Aorta (tissue), 5 donors: Measurements from ENCODE around the gene CNNM2. TPM values are rescaled to one million over a fixed set of nuclear protein-coding genes. Genes with fewer than 3 reads are reported as not detected.

Experiments used
- ATAC-seq: fragments of 200-7000 bp; cut with Tn5 transposase; one replicate; pipeline ENCODE4 v1.9.1; 2022; ENCODE audit warnings: moderate library complexity; ENCODE audit not compliant: low FRiP score
- DNase-seq, 2 donors: peaks; one replicate each; pipeline ENCODE4 v3.0.0-alpha.2; 2020
- H3K27ac ChIP-seq, 2 donors: one replicate each; pipeline ENCODE4 v1.5.1; 2013; ENCODE audit warnings: low read length in 2 of 2, mild to moderate bottlenecking in 2 of 2, moderate library complexity in 2 of 2, control low read depth in 1 of 2, inconsistent platforms in 1 of 2, low read depth in 1 of 2
- H3K27me3 ChIP-seq, 2 donors: one replicate each; pipeline ENCODE4 v1.6.1; 2013; ENCODE audit warnings: control low read depth in 1 of 2, low read length in 1 of 2, mild to moderate bottlenecking in 1 of 2, moderate library complexity in 1 of 2; ENCODE audit not compliant: insufficient read depth in 2 of 2, control insufficient read depth in 1 of 2
- H3K36me3 ChIP-seq, 2 donors: one replicate each; pipeline ENCODE4 v1.6.1; 2013; ENCODE audit warnings: control low read depth in 1 of 2, low read length in 1 of 2, mild to moderate bottlenecking in 1 of 2; ENCODE audit not compliant: insufficient read depth in 2 of 2, control insufficient read depth in 1 of 2
- H3K4me1 ChIP-seq, 2 donors: one replicate each; pipeline ENCODE4 v1.6.1; 2013; ENCODE audit warnings: low read length in 2 of 2, control low read depth in 1 of 2, mild to moderate bottlenecking in 1 of 2, moderate library complexity in 1 of 2; ENCODE audit not compliant: insufficient read depth in 2 of 2, control insufficient read depth in 1 of 2
- H3K4me3 ChIP-seq, 2 donors: one replicate each; pipeline ENCODE4 v1.5.1; 2013; ENCODE audit warnings: low read length in 2 of 2, control low read depth in 1 of 2, mild to moderate bottlenecking in 1 of 2
- H3K9me3 ChIP-seq: one replicate; pipeline ENCODE4 v1.6.1; 2013; ENCODE audit warnings: mild to moderate bottlenecking, low read length; ENCODE audit not compliant: control insufficient read depth
- WGBS, 2 donors: extraction: QIAGEN DNeasy Blood & Tissue Kit; methylation state at CpG; one replicate each; pipeline ENCODE4 v1.1.7; 2013; 5-methylcytosine and 5-hydroxymethylcytosine counted together
- intact Hi-C, 2 donors: fragments of 100-400 bp; cut with DNase I; formaldehyde crosslinking; loops; one replicate each; pipeline versions ENCODE4 v1.14.2 to v1.15.0; 2022
- polyA plus RNA-seq, 2 donors: library from polyadenylated mRNA; stranded (reverse); fragments of 200-250 nt; gene quantifications; one replicate each; pipeline ENCODE4 v1.2.3, GENCODE V29; 2013
- total RNA-seq, 2 donors: library from RNA; stranded (reverse); fragmentation: NEBNext Ultra II Directional; extraction: Animal tissue kit (Norgen Biotek cat#: 25700); gene quantifications; one replicate each; pipeline ENCODE4 v1.2.1, GENCODE V29; 2021
- donor health status: healthy with polysubstance abuse.
- donor health status: Bipolar disorder and iron deficiency.
- donor health status: DM: no; HTN: no; CAD: no.
- donor health status: DM: no; HTN: no; CAD: no.
- donor health status: DM: yes; HTN: yes; CAD: no.

The CNNM2 gene
- total and polyA plus RNA-seq, 4 donors, result 3.0 to 30.8 (median 9.6) TPM

DNA sequence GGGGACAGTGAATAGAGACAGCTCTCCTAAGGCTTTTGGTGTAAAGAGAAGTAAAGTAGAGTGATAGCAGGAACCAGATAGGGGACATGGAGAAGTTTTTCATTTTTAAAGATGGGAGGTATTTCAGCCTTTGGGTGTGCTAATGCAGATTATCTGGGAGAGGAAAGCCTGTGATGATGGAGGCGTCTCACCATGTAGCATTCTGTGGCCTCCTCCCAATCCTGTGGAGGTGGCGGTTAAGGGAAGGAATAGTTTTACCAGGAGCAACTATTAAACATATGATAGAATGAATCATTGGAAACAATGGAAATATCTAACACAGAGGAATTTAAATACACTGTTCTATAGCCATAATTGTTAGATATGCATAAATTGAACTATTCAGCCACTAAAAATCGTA lies 101.3 kb downstream of the CNNM2 start:
- no peak for ATAC-seq

DNA sequence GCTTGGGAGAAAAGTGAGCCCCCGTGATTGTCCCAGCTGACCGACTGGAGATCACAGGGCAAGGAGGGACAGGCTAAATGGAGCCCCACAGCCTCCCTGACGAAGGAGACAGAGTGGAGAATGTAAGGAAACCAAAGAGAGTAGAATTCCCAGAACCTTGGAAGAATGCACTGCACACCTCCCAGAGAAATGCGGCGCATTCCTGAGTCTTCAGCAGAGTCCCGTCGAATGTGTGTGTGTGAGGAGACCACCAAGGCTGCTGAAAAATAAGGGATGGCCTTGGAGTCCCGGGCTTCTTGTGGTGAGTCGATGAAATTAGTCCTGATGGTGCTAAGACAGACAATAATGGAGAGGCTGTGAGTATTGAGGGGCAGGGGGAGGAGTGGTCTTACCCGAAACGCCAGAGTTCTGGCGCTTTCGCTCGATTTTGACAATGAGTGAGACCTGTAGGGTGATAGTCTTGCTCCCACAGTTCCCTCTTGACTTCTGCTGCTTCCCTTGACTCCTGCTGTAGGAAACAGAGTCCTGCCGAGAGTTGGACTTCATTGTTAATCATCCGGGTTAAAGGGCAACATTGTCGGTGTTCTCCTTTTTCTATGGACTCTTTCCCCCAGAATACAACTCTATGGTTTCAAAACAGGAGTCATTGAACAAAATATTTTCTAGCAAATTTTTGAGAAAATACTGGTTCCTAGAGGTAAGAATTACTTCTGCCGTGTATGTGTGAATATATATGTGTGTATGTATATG lies 103.2 kb downstream of the CNNM2 start:
- WGBS, 2 donors, result 76 to 84% methylated on average over 18 of the region's 18 CpGs
- intact Hi-C loops, result no loop called here

More for the DNA sequence above, 101.3 kb downstream of the CNNM2 start:
- WGBS, 2 donors, result 96 to 100% methylated on average over 3 of the region's 3 CpGs
- H3K4me1 ChIP-seq, result peaks cover 2% of the 10 kb centered on the region in 2 donors
- H3K27me3 ChIP-seq, result no peaks in the 10 kb centered on the region
- H3K9me3 ChIP-seq, result no peaks in the 10 kb centered on the region
- no peaks in the 10 kb centered on the region for H3K36me3 ChIP-seq
- H3K27ac ChIP-seq, result no peak overlapping the region
- intact Hi-C loops, result no loop called here
- no peak overlapping the region for H3K4me3 ChIP-seq
- DNase-seq, result no peak

DNA sequence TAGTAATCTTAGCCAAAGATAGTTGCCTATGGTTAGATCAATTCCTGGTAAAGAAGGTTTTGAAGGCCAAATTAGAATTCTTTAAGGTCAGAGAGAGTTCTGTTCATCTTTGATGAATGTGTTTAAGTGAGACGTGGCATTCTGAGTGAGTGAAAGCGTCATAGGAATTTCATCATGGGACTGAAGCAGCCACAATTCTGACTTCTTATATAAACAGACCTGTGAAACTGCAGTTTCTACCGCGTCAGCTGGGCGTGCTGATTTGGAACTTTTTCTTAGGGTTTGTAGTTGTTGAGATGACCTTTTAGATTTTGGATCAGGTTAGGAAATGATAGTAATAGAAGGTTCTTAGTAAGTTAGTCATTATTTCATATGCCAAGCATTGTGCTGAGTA lies 103.8 kb downstream of the CNNM2 start:
- intact Hi-C loops, result no loop called here
- no peaks in the 10 kb centered on the region for H3K36me3 ChIP-seq
- peak; percentile 44 for ATAC-seq
- no peak overlapping the region for H3K27ac ChIP-seq
- no peak overlapping the region for H3K4me3 ChIP-seq
- H3K9me3 ChIP-seq, result no peaks in the 10 kb centered on the region
- DNase-seq, result peak in 1 of 2 donors; percentile 49
- H3K27me3 ChIP-seq, result no peaks in the 10 kb centered on the region
- WGBS, 2 donors, result 9 to 14% methylated on average over 5 of the region's 5 CpGs
- H3K4me1 ChIP-seq, result peaks cover 2 to 4% of the 10 kb centered on the region in 2 donors

More for the DNA sequence above, 103.2 kb downstream of the CNNM2 start:
- Histone ChIP-seq H3K4me3 (no peak overlapping the region), H3K27me3 (no peaks in the 10 kb centered on the region), H3K9me3 (no peaks in the 10 kb centered on the region), H3K27ac (peak overlapping the region in 1 of 2 donors; percentile 15), H3K4me1 (peaks cover 2 to 4% of the 10 kb centered on the region in 2 donors), H3K36me3 (no peaks in the 10 kb centered on the region)
- DNase-seq (no peak), ATAC-seq (no peak)

DNA sequence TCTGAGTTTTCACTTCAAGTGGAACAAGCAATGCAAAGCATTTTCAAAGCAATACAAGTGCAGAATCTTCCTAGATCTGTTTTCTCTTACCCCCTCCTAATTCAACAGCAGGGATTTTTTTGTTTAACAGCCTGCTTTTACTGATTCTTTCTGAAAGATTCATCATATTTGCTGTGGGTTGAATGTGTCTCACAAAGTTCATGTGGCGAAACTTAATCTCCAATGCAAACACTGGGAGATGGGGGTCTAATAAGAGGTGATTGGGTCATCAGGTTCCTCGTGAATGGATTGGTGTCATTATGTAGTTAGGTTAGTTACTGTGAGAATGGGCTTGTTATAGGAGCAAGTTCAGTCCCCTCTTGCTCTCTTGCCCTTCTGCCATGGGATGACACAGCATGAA lies 107.6 kb downstream of the CNNM2 start:
- Histone ChIP-seq H3K27me3 (no peaks in the 10 kb centered on the region), H3K36me3 (no peaks in the 10 kb centered on the region), H3K4me3 (no peak overlapping the region), H3K27ac (no peak overlapping the region), H3K9me3 (no peaks in the 10 kb centered on the region), H3K4me1 (peaks cover 2% of the 10 kb centered on the region in 2 donors)
- 94 to 95% methylated on average over 2 of the region's 2 CpGs for WGBS, 2 donors
- ATAC-seq, result no peak
- intact Hi-C loops, result no loop called here
- DNase-seq, result no peak

DNA sequence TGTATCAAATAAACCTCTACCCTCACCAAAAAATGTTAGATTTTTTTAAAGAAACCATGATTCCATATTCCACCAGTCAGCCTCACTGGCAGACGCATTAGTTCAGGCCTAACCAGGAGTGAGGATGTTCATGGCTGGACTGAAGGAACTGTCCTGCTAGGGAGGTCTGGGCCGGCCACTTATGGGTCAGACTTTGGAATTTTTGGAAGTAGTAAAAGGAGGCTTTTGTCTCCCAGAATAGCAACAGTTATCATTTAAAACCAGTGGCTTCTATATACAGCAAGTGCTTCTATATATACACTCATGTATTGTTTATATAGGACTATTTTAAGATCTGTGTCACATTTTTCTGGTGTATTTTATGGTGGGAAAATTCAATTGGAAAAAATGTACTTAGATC lies 120.5 kb downstream of the CNNM2 start:
- ATAC-seq (peak; percentile 23), DNase-seq (no peak)
- Histone ChIP-seq H3K9me3 (no peaks in the 10 kb centered on the region), H3K4me1 (peaks cover 5 to 8% of the 10 kb centered on the region in 2 donors), H3K27me3 (no peaks in the 10 kb centered on the region), H3K4me3 (no peak overlapping the region), H3K27ac (peak overlapping the region; percentile 39 to 69), H3K36me3 (no peaks in the 10 kb centered on the region)
- intact Hi-C loops, result no loop called here
- WGBS, 2 donors, result 11 to 15% methylated on average over 2 of the region's 2 CpGs

DNA sequence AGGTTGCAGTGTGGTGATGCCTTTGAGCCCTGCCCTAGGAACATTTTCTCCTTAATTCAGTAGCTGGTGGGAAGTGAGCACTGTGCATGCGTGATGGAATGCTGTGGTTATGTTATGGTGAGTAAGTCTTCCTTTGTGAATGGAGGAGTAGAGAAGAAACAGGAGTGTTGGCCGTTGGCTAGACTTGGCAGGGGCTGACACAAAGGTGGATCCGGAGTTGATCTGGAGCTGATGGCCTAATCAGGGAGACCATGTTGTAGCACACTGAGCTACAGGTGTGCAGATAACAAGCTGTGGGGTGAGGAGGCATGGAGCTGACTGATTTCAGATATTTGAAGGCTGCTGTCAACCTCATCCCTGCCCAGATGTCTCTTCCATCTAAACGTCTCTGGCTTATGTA lies 122.3 kb downstream of the CNNM2 start:
- Histone ChIP-seq H3K4me3 (no peak overlapping the region), H3K4me1 (peaks cover 8% of the 10 kb centered on the region in 2 donors), H3K27ac (no peak overlapping the region), H3K36me3 (no peaks in the 10 kb centered on the region), H3K27me3 (no peaks in the 10 kb centered on the region), H3K9me3 (no peaks in the 10 kb centered on the region)
- DNase-seq (no peak), ATAC-seq (no peak)
- intact Hi-C loops, result no loop called here
- 64% methylated on average over 4 of the region's 4 CpGs for WGBS, 2 donors

DNA sequence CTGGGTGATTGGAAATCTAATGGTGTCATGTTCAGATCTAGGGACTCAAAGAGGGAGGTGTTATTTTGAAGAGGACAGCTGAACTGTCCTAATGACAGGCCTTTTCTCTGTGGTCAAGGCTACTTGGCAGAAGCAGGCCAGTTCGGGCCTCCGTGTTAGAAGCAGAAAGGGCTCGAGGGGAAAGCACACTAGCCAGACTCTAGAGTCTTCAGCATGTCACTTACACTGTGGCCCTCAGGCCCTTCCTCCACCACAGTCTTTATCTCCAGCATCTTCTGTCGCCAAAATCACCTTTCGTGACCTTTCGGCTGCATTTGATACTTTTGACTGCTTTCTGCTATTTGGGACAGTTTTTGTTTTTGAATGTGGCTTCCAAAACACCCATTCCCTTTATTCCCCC lies 123.3 kb downstream of the CNNM2 start:
- Histone ChIP-seq H3K27ac (no peak overlapping the region), H3K4me1 (peaks cover 8 to 9% of the 10 kb centered on the region in 2 donors), H3K27me3 (no peaks in the 10 kb centered on the region), H3K4me3 (no peak overlapping the region), H3K36me3 (no peaks in the 10 kb centered on the region), H3K9me3 (no peaks in the 10 kb centered on the region)
- ATAC-seq (no peak), DNase-seq (no peak)
- 55 to 59% methylated on average over 6 of the region's 6 CpGs for WGBS, 2 donors
- intact Hi-C loops, result no loop called here

DNA sequence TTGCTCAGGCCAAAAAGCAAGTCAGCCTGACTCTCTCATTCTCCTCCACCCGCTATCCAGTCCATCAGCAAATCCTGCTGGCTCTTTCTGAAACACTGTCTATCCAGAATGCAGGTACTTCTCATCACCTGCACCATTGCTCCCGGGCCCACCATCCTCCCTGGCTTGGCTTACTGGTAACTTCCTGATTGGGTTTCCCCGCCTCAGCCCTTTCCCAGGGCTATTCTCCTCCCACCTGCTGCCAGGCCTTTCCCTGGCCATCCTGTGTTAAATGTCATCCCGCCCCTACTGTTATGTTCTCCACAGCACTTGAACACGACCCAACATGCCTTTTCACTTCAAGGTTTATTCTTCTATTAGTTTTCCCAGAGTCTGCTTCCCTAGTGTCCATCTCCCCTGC lies 124.0 kb downstream of the CNNM2 start:
- Histone ChIP-seq H3K36me3 (no peaks in the 10 kb centered on the region), H3K27me3 (no peaks in the 10 kb centered on the region), H3K4me1 (peaks cover 8 to 9% of the 10 kb centered on the region in 2 donors), H3K27ac (peak overlapping the region in 1 of 2 donors; percentile 22), H3K4me3 (no peak overlapping the region), H3K9me3 (no peaks in the 10 kb centered on the region)
- 48 to 52% methylated on average over 5 of the region's 5 CpGs for WGBS, 2 donors
- DNase-seq (no peak), ATAC-seq (no peak)
- intact Hi-C loops, result no loop called here

DNA sequence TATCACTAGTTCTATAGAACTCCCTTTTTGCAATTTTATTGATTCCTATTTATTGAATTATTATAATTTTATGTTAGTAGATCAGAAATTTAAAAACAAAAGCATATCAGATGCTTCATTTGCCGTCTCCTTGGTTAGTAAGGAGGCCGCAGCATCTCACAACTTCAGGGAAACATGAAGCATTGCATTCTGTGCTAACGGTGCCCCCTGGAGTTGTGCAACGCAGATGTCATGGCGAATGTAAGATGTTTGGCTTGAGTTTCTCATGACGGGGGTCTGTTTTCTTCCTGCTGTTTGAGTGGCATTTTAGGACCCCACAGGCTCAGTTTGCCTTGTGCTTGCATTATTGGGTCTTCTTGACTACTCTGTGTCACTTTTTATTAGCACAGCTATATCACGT lies 124.8 kb downstream of the CNNM2 start:
- intact Hi-C loops, result no loop called here
- Histone ChIP-seq H3K9me3 (no peaks in the 10 kb centered on the region), H3K27ac (peak overlapping the region in 1 of 2 donors; percentile 50), H3K36me3 (no peaks in the 10 kb centered on the region), H3K27me3 (no peaks in the 10 kb centered on the region), H3K4me3 (no peak overlapping the region), H3K4me1 (peaks cover 8 to 9% of the 10 kb centered on the region in 2 donors)
- DNase-seq, result no peak
- ATAC-seq, result no peak
- 82 to 90% methylated on average over 7 of the region's 7 CpGs for WGBS, 2 donors
